Measurements from ENCODE around the gene KRTAP10-10.

GRCh38 chr21:44640761-44641160 lies 3.6 kb downstream of the KRTAP10-10 start:
- TF ChIP-seq CTCF (IDR thresholded peaks at IDR 0.05) = no peak
- TF ChIP-seq POLR2A (IDR thresholded peaks at IDR 0.05) = no peak
- TF ChIP-seq POLR2AphosphoS5 (IDR thresholded peaks at IDR 0.05) = no peak

All from sigmoid colon (tissue), 4 donors.